ENCODE data around the gene CCNI2.
"Not testable (repeated sequence)": the region's sequence is repeated elsewhere in the genome, so short reads cannot be mapped to it uniquely, and the experiment has no call there.

Gene CCNI2

DNA sequence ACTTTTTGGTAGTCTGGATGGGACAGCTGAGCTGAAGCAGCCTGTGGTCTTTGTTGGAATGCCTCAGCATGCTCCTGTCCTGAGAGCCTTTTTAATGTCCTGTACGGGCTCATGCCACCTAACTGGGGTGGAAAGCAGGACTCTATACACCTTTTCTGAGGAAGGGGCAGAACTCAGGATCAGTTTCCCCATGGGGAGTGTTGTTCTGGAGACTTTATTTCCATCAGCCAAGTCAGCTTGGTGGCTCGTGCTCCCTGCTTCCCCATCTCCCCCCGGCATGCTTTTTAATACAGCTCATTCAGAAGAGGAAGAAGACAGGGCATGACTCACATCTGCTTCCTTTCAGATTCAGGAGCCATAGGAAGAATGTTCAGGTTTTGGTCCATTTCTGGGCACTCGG, 34.9 kb downstream of the CCNI2 start:
- DNase-seq = no peak

DNA sequence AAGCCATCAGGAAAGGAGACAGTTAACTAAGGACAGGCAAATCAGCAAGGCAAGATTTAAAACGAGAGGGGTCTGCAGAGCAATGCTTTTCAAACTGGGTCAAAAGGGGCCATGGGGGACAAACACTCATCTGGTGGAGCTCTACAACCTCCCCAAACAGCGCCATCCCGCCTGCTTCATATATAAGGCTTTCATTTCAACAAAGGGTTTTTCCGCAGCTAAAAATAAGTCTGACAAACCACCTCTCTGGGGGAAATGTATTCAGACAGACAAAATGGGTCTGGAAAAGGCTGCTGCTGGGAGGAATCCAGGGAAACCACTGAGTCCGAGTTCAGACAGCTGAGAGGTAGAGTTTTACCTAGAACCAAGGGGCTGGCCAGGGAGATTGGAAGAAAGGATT, 38.1 kb downstream of the CCNI2 start:
- no peak for DNase-seq

DNA sequence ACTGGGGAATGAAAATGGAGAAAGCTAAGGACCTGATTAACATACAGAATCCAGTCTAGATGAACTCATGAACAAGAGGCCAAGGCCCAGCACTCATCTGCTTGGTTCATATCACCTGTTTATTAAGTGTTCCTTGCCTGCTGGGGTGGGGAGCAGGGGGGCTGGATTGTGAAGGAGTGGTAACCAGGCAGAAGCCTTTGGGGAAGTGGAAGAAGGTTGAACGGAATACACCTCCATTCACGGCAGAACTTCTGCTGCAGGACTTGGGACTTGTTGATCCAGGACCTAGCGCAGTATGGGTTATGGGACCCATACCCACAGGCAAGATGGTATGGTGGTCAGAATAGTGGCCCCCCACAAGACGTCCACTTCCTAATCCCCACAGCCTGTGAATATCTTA, 38.6 kb downstream of the CCNI2 start:
- DNase-seq = no peak

DNA sequence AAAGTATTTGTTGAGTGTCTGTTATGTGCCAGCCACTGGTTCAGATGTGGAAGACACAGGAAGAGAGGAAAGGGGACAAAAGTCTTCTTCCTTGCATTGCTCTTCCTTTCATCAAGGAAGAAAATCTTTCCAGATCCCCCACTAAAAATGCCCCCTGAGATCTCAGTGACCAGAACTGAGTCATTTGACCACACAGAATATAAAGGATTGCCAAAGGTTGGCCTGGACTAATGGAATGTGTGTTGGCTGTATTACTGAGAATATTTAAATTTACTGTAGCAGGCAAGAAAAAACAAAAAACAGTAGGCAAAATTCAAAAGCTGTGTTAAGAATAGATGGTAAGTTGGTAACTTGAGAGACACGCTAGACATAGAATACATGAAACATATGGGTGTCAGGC, 39.9 kb downstream of the CCNI2 start:
- DNase-seq = no peak

DNA sequence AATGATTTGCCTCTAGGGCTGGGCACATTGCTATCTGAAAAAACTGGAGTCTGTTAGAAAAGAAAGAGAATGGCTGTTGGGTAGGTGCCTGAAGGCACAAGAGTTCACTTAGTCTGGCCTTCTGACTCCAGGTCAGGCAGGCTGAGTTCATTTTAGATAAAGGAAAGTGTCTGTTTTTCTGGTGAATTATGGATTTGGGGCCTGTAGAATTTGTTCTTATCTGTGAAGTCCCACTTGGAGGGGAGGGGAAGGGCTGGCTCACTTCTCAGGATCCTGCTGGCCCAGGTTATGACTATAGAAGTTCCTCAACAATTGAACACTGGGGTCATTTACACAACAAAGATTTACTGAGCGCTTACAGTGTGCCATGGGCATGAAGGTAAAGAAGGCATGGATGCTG, 41.3 kb downstream of the CCNI2 start:
- DNase-seq = no peak

DNA sequence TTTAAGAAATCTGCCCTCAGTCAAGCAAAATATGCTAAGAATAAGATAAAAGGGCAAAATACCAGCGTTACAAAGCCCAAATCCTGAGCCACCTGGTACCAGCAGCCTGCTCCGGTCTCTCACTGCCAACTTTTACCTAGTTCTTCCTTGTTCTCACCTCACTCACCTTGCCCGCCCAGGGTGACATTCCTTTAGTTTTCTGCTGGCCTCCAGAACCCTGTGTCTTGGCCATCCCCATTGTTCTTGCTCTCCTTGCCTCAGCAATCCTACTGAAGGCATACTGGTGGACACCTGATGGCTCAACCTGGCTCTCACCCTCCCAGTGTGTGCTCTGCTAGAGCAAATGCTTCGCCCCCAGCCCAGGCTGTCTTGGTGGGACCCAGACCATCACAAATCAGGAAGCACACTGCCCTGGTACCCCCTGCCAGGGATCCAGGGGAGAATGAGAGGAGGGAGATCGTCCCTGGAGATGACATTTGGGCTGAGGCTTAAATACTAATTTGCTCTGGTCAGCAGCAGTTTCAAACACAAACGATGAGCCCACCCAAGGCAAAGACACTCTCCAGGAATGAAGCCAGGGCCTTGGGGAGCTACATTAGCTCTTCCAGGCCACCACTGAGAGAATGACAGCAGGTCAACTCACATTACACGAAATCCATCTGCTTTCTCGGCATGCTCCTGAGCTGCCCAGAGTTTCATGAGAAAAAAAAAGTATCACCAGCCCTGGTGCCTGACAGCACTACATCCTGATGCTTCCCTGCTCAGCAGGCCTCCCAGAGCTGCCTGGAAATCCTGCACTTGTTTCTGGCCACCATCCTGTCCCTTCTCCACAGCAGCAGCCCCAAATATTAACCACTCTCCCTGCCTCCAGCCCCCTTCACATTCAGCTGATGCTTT, 42.0 kb downstream of the CCNI2 start:
- DNase-seq = no peak

DNA sequence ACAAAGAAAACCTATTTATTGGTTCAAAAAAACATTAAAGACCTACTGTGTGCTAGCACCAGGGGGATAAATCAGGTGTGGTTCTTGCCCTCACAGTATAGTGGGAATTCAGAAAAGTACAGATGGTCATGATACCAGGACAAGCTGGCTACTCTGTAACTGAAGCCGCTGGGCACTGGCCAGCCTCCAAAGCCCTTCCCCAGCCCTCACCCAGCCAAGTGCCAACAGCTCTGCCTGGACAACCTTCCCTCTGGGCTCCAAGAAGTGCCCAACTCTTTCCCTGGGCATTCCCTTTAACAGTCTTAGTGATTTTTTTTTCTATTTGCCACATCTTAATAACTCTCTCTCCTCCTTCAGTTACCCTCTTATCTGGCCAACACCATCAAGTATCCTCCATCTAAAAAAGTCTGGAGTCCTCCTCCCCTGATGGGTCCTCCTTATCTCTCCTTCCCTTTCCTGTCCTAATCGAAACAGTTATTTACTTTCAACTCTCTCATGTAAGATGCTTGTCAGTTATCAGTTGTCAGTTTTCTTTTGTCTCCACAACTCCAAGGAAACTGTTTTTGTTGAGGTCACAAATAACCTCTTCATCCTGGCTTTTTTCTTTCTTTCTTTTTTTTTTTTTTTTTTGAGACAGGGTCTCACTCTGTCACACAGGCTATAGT, 43.1 kb downstream of the CCNI2 start:
- no peak for DNase-seq

DNA sequence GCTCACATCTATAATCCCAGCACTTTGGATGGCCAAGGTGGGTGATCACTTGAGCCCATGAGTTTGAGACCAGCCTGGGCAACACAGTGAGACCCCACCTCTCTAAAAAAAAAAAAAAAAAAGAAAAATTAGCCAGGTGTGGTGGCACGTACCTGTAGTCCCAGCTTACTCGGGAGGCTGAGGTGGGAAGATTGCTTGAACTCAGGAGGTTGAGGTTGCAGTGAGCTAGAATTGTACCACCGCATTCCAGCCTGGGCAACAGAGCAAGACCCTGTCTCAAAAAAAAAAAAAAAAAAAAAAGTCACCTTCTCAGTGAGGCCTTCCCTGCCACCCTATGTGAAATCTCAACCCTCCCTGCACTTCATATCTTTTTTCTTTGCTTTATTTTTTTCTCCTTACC, 43.8 kb downstream of the CCNI2 start:
- no peak for DNase-seq

DNA sequence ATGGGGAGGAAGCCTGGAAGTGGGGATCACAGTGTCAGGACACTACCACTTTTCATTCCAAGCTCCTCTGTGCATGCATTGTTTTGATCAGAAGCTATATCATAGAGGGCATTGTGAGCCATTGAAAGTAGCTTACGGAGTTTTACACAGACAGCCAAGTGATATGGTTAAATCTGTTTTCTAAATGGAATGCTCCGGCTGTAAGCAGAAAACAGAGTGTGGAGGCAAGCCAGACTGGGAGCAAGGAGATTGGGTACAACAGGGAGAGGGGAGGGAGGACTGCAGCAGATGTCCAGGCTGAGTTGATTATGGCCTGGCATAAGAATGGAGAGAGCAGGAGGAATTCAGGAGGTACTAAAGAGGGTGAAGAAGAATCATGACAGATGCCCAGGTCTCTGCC, 50.4 kb downstream of the CCNI2 start:
- no peak for DNase-seq

DNA sequence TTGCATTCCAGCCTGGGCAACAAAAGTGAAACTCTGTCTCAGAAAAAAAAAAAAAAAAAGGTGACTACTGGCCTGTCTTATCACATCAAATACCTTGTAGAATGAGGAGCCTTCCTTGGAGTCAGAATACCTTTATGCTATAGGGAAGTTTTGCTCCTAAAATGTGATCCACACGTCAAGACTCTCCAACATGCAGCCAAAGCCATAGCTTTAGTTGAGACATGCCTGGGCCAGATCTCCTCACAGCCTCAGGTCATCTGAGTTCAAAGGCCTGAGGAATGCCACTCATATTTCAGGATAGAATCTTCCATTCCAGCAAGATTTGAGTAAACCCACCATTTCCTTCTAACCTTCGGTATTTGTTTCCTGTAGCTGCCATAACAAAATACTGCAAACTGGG, 52.2 kb downstream of the CCNI2 start:
- DNase-seq = no peak

DNA sequence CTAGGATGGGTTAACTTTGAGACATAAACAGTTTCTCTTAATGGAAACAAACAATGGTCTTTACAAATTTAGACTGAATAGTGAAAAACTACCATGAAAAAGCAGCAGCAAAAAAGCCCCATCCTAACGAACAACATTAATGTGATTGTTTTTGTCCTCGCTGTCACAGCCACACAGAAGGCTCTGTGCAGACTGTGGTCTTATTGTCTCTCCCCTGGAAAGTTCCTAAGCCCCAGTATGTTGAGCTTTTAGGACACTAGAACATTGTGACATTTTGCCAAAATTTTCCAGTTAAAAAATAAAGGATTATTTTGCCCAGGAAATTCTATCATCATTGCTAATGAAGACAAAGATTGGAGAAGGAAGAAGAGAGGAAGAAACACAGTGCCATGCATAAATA, 53.3 kb downstream of the CCNI2 start:
- DNase-seq = no peak

DNA sequence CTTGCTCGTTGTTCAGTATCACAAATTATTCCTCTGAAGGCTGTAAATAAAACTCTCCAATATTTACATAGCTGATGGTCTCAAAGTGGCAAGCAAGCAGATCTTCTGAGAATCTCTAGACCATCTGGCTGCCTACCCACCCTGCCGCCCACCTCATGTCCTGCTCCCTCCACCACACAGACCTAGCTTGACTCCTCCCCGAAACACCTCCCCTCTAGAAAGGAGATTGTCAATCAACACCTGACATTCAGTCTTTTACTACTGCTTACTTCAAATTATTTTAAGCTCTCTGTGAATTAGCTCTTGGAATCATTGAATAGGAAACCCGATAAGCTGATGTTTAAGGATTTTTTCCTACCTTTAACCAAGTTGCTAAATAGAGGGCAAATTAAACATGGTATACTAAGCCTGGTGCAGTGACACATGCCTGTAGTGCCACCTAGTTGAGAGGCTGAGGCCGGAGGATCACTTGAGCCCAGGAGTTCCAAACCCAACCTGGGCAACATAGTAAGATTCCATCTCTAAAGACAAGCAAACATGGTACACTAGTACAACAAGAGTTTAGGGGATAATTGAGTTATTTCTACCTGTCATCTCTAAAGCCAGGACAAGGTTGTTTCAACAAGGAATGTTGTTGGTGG, 54.9 kb downstream of the CCNI2 start:
- DNase-seq = no peak

DNA sequence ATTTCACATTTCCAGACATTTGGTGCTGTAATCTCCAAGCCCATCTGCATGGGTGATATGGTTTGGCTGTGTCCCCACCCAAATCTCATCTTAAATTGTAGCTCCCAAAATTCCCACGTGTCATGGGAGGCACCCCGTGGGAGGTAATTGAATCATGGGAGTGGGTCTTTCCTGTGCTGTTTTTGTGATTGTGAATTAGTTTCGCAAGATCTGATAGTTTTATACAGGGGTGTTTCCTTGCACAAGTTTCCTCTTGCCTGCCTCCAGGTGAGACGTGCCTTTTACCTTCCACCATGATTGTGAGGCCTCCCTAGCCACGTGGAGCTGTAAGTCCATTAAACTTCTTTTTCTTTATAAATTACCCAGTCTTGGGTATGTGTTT, 55.5 kb downstream of the CCNI2 start:
- not testable (repeated sequence) for DNase-seq

Measured in effector CD8-positive, alpha-beta T cell (primary cell).